ENCODE measurements around the gene EFNA4.
"Not testable (repeated sequence)": the region's sequence is repeated elsewhere in the genome, so short reads cannot be mapped to it uniquely, and the experiment has no call there.

Gene EFNA4

DNA sequence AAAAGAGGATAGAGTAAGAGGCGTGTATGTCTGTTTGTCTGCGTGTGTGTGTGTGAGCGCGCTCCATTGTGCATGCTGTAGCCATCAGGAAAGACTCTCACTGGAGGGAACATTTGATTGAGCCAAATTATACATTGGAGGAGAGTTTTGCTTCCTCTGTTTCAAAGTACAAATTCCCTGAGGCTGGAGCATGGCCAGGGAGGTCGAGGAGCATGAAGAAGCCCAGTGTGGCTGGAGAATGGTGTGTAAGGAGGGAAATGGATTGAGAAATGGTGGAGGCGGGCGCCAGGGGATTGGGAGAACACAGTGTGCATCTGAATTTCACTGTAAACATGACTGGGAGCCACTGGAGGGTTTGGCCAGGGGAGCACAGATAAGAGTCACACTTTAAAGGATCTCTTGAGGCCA lies 42.1 kb downstream of the EFNA4 start:
- Histone ChIP-seq H3K27me3 (replicated peaks; ENCODE audit: control insufficient read depth, insufficient read depth, low read length, poor library complexity, severe bottlenecking) (no peaks in the 10 kb centered on the region), H3K4me3 (ENCODE audit: insufficient read depth, low read depth, low read length, poor library complexity, severe bottlenecking) (no peak overlapping the region), H3K36me3 (ENCODE audit: control insufficient read depth, insufficient read depth, low read length) (no peaks in the 10 kb centered on the region), H3K9me3 (ENCODE audit: control insufficient read depth, low read length) (no peaks in the 10 kb centered on the region), H3K27ac (ENCODE audit: insufficient read depth, low read length, poor library complexity, severe bottlenecking) (no peak overlapping the region), H3K4me1 (ENCODE audit: control insufficient read depth, insufficient read depth, low read length, poor library complexity, severe bottlenecking) (no peaks in the 10 kb centered on the region)
- DNase-seq: no peak

DNA sequence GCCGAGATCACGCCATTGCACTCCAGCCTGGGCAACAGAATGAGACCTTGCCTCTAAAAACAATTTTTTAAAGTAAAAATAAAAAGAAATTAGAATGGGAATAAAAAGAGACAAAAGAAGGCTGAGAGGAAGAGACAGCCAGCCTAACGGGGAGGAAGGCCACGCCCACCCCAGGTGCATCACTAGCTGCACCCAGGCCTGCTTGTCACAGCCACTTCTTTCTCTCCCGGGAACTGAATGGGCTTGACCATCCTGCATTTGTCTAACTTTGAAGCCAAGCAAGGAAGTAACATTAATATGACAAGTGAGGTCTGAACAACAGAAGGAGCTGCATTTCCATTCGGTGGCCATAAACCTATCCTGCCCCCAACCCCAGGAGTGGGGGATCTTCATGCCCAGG lies 43.3 kb downstream of the EFNA4 start:
- no peaks in the 10 kb centered on the region for H3K36me3 ChIP-seq (ENCODE audit: control insufficient read depth, insufficient read depth, low read length)
- no peak overlapping the region for H3K4me3 ChIP-seq (ENCODE audit: insufficient read depth, low read depth, low read length, poor library complexity, severe bottlenecking)
- H3K4me1 ChIP-seq (ENCODE audit: control insufficient read depth, insufficient read depth, low read length, poor library complexity, severe bottlenecking): no peaks in the 10 kb centered on the region
- DNase-seq: no peak
- H3K27ac ChIP-seq (ENCODE audit: insufficient read depth, low read length, poor library complexity, severe bottlenecking): no peak overlapping the region
- H3K9me3 ChIP-seq (ENCODE audit: control insufficient read depth, low read length): no peaks in the 10 kb centered on the region
- H3K27me3 ChIP-seq (replicated peaks; ENCODE audit: control insufficient read depth, insufficient read depth, low read length, poor library complexity, severe bottlenecking): no peaks in the 10 kb centered on the region

DNA sequence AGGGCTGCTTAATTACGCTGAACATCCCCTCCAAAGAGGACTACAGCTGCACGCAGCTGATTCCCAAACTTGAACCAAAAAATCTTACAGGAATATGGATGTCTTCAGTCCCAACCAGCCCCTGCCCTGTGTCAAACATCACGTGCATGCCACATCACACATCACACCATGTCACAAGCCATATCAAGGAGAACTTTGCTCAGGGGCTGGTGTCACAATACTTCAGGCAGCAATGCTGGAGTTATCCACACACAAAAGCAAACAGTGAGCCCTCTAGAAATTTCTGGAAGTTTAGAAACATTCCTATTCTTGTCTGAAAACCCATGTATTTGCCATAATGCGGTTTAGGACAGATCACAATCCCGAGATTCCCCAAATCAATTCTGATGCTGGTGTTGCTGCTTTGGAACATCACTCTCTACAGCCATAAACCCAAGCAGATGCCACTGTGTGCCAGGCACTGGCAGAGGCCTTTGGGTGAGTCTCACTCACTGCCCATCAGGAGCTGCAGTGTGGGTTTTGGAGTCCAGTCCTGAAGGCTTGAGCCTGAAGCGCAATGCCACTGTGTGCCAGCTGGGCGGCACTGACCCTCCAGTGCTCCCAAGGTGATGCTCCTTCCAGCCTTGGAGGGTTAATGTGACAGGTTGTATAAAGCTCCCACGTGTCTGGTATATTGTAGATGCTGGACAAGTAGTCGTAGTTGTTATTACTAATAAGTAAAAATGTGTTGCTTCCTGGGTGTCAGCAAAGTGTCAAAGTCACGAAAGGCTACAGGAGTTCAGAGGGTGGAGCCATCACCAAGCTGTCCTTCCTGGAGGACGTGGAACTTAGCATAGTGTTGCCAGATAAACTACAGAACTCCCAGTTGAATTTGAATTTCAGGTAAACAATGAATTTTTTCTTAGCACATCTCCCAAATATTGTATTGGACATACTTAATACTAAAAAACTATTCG lies 44.0 kb downstream of the EFNA4 start:
- no peak for DNase-seq
- Histone ChIP-seq H3K4me3 (ENCODE audit: insufficient read depth, low read depth, low read length, poor library complexity, severe bottlenecking) (no peak overlapping the region), H3K27ac (ENCODE audit: insufficient read depth, low read length, poor library complexity, severe bottlenecking) (no peak overlapping the region), H3K4me1 (ENCODE audit: control insufficient read depth, insufficient read depth, low read length, poor library complexity, severe bottlenecking) (no peaks in the 10 kb centered on the region), H3K36me3 (ENCODE audit: control insufficient read depth, insufficient read depth, low read length) (no peaks in the 10 kb centered on the region), H3K27me3 (replicated peaks; ENCODE audit: control insufficient read depth, insufficient read depth, low read length, poor library complexity, severe bottlenecking) (no peaks in the 10 kb centered on the region), H3K9me3 (ENCODE audit: control insufficient read depth, low read length) (no peaks in the 10 kb centered on the region)

DNA sequence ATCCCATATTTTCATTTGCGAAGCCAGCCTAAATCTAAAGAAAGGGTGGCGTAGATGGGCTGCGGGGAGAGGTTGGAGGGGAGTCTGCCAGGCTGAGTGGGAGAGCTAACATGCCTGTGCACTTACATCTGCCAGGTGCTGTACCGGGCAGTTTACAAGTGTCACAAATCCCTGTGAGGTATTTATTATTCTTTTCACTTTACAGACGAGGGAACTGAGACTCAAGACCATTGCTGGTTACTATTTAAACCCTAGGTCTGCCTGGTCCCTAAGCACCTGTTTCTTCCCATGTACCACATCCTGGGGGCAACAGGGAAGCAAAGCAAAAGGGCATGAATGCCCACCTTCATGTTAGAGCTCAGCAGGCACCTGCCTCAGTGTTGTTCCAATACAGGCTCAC lies 44.8 kb downstream of the EFNA4 start:
- Histone ChIP-seq H3K27ac (ENCODE audit: insufficient read depth, low read length, poor library complexity, severe bottlenecking) (no peak overlapping the region), H3K4me1 (ENCODE audit: control insufficient read depth, insufficient read depth, low read length, poor library complexity, severe bottlenecking) (no peaks in the 10 kb centered on the region), H3K9me3 (ENCODE audit: control insufficient read depth, low read length) (no peaks in the 10 kb centered on the region), H3K4me3 (ENCODE audit: insufficient read depth, low read depth, low read length, poor library complexity, severe bottlenecking) (no peak overlapping the region), H3K27me3 (replicated peaks; ENCODE audit: control insufficient read depth, insufficient read depth, low read length, poor library complexity, severe bottlenecking) (no peaks in the 10 kb centered on the region), H3K36me3 (ENCODE audit: control insufficient read depth, insufficient read depth, low read length) (no peaks in the 10 kb centered on the region)
- DNase-seq: no peak

DNA sequence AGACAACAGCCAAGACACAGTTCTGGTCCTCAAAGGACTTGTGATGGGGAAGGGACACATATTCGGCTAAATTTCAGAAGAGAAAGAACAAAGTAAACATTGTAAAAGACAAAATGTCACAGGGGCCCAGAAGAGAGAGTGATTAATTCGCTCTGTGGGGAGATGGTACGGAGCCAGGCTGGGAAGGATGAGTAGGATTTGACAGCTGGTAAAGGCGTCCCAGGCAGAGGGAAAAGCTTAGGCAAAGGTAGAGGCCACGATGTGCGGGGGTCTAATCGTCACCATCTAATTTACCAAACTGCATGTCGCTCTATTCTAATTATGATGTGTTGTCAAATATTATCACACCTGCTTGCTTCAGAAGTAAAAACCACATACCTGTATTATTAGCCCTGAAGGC lies 46.8 kb downstream of the EFNA4 start:
- Histone ChIP-seq H3K4me3 (ENCODE audit: insufficient read depth, low read depth, low read length, poor library complexity, severe bottlenecking) (no peak overlapping the region), H3K9me3 (ENCODE audit: control insufficient read depth, low read length) (no peaks in the 10 kb centered on the region), H3K36me3 (ENCODE audit: control insufficient read depth, insufficient read depth, low read length) (no peaks in the 10 kb centered on the region), H3K27ac (ENCODE audit: insufficient read depth, low read length, poor library complexity, severe bottlenecking) (no peak overlapping the region), H3K27me3 (replicated peaks; ENCODE audit: control insufficient read depth, insufficient read depth, low read length, poor library complexity, severe bottlenecking) (no peaks in the 10 kb centered on the region), H3K4me1 (ENCODE audit: control insufficient read depth, insufficient read depth, low read length, poor library complexity, severe bottlenecking) (no peaks in the 10 kb centered on the region)
- no peak for DNase-seq

DNA sequence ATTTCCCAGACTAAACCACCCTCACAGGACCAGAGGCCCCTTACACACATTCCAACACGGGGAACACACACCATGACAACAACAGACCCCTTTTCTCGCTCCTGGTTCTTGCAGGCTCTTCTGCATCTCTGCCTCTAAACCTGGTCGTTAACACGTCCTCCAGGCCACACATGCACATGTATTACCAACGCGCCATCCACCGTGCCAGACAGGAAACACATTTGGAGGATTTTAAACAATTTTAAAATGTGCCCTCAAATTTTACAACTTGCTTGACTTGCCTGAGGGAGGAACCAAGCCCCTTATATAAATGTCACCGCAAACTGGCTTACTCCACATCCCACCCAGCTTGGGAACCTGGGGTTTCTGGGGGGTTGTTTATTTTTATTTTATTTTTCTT lies 47.3 kb downstream of the EFNA4 start:
- no peaks in the 10 kb centered on the region for H3K27me3 ChIP-seq (replicated peaks; ENCODE audit: control insufficient read depth, insufficient read depth, low read length, poor library complexity, severe bottlenecking)
- no peaks in the 10 kb centered on the region for H3K36me3 ChIP-seq (ENCODE audit: control insufficient read depth, insufficient read depth, low read length)
- H3K4me3 ChIP-seq (ENCODE audit: insufficient read depth, low read depth, low read length, poor library complexity, severe bottlenecking): no peak overlapping the region
- H3K4me1 ChIP-seq (ENCODE audit: control insufficient read depth, insufficient read depth, low read length, poor library complexity, severe bottlenecking): no peaks in the 10 kb centered on the region
- H3K27ac ChIP-seq (ENCODE audit: insufficient read depth, low read length, poor library complexity, severe bottlenecking): no peak overlapping the region
- no peak for DNase-seq
- H3K9me3 ChIP-seq (ENCODE audit: control insufficient read depth, low read length): no peaks in the 10 kb centered on the region

DNA sequence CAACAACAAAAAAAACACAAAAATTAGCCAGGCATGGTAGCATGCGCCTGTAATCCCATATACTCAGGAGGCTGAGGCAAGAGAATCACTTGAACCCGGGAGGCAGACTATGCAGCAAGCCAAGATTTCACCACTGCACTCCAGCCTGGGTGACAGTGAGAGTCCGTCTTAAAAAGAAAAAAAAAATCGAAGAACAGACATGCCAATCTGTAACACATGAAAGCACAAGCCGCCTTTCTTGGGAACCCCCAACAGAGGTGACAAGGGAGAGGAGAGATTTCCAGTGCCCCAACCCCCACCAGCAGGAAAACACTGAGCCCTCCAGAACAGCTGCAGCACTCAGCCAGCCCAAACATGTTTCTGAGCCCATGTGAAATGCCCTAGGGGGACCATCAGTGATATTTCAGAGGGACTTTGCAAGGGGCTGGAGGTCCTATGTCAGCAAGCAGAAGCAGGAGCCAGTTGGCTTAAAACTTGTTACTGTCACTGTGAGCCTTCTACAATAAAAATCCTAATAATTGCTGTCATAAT lies 50.0 kb downstream of the EFNA4 start:
- no peak for DNase-seq
- no peaks in the 10 kb centered on the region for H3K4me1 ChIP-seq (ENCODE audit: control insufficient read depth, insufficient read depth, low read length, poor library complexity, severe bottlenecking)
- H3K27ac ChIP-seq (ENCODE audit: insufficient read depth, low read length, poor library complexity, severe bottlenecking): no peak overlapping the region
- no peaks in the 10 kb centered on the region for H3K36me3 ChIP-seq (ENCODE audit: control insufficient read depth, insufficient read depth, low read length)
- no peaks in the 10 kb centered on the region for H3K9me3 ChIP-seq (ENCODE audit: control insufficient read depth, low read length)
- no peak overlapping the region for H3K4me3 ChIP-seq (ENCODE audit: insufficient read depth, low read depth, low read length, poor library complexity, severe bottlenecking)
- no peaks in the 10 kb centered on the region for H3K27me3 ChIP-seq (replicated peaks; ENCODE audit: control insufficient read depth, insufficient read depth, low read length, poor library complexity, severe bottlenecking)

DNA sequence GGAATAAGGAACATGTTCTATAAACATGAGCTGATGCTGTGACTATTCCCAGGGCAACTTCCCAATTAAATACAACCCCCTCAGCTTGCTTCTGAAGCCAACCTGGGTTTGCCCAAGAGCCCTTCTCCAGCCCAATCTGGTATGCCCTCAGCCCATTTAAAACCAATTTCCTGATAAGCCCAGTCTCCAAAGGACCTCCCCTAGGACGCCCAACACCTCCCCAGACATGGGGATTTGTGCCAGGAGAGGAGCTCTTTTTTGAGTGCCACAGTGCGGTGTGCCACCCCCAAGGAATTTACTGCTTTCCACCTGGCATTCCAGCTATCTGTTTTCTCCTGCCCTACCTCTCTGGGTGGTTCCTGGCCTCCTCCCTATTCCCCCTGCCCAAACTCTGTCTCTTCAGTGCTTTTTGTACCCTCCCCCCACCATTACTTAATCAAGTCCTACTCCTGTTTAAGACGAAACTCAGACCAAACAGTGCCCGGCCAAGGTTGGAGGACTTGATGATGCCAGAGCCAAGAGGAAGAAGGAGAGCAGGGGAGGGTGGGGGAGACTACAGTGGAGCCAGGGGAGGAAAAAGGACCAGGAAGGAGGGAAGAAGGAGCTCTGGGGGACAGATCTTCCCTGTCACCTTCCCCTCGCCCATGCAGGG lies 52.7 kb downstream of the EFNA4 start:
- H3K9me3 ChIP-seq (ENCODE audit: control insufficient read depth, low read length): no peaks in the 10 kb centered on the region
- no peak overlapping the region for H3K4me3 ChIP-seq (ENCODE audit: insufficient read depth, low read depth, low read length, poor library complexity, severe bottlenecking)

DNA sequence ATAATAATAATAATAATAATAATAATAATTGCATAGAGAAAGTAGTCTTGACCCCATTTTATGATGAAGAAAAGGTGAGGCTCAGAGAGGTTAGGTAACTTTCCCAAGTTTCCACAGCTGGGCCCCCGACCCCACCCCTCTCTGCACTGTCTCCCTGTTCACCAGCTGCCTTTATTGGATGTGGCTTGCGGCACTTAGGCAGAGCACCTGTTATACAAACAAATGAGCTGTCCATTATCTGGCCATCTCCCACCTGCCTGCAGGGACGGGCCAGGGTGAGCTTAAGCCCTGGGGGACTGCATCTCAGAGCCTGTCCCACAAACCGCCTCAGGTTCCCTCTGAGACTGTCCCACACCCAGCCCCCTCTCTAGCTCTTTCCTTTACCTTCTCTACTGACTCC lies 54.1 kb downstream of the EFNA4 start:
- DNase-seq: no peak
- Histone ChIP-seq H3K4me3 (ENCODE audit: insufficient read depth, low read depth, low read length, poor library complexity, severe bottlenecking) (no peak overlapping the region), H3K36me3 (ENCODE audit: control insufficient read depth, insufficient read depth, low read length) (no peaks in the 10 kb centered on the region), H3K9me3 (ENCODE audit: control insufficient read depth, low read length) (no peaks in the 10 kb centered on the region), H3K27ac (ENCODE audit: insufficient read depth, low read length, poor library complexity, severe bottlenecking) (no peak overlapping the region), H3K27me3 (replicated peaks; ENCODE audit: control insufficient read depth, insufficient read depth, low read length, poor library complexity, severe bottlenecking) (no peaks in the 10 kb centered on the region), H3K4me1 (ENCODE audit: control insufficient read depth, insufficient read depth, low read length, poor library complexity, severe bottlenecking) (no peaks in the 10 kb centered on the region)

More for the DNA sequence above, 52.7 kb downstream of the EFNA4 start:
- no peak for DNase-seq
- Histone ChIP-seq H3K27me3 (replicated peaks; ENCODE audit: control insufficient read depth, insufficient read depth, low read length, poor library complexity, severe bottlenecking) (no peaks in the 10 kb centered on the region), H3K36me3 (ENCODE audit: control insufficient read depth, insufficient read depth, low read length) (no peaks in the 10 kb centered on the region), H3K4me1 (ENCODE audit: control insufficient read depth, insufficient read depth, low read length, poor library complexity, severe bottlenecking) (no peaks in the 10 kb centered on the region), H3K27ac (ENCODE audit: insufficient read depth, low read length, poor library complexity, severe bottlenecking) (no peak overlapping the region)

DNA sequence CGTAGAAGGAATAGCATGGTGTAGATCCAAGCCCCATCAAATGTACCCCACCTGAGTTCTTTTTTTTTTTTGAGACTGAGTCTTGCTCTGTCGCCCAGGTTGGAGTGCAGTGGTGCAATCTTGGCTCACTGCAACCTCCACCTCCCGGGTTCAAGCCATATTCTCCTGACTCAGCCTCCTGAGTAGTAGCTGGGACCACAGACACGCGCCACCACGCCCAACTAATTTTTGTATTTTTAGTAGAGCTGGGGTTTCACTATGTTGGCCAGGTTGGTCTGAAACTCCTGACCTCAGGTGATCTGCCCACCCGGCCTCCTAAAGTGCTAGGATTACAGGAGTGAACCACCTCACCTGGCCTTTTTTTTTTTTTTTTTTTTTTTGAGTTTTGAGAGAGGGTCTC lies 54.5 kb downstream of the EFNA4 start:
- H3K4me3 ChIP-seq (ENCODE audit: insufficient read depth, low read depth, low read length, poor library complexity, severe bottlenecking); H3K27me3 ChIP-seq (replicated peaks; ENCODE audit: control insufficient read depth, insufficient read depth, low read length, poor library complexity, severe bottlenecking); H3K36me3 ChIP-seq (ENCODE audit: control insufficient read depth, insufficient read depth, low read length); DNase-seq; H3K27ac ChIP-seq (ENCODE audit: insufficient read depth, low read length, poor library complexity, severe bottlenecking); H3K9me3 ChIP-seq (ENCODE audit: control insufficient read depth, low read length); H3K4me1 ChIP-seq (ENCODE audit: control insufficient read depth, insufficient read depth, low read length, poor library complexity, severe bottlenecking): not testable (repeated sequence)

Data from effector memory CD4-positive, alpha-beta T cell (primary cell).